SU-DHL-6 (cell line): Measurements from ENCODE around the gene AGAP1.

Experiments
- H2AFZ ChIP-seq: fragments of 200-600 bp; sonication (generic); 2 replicates; pipeline ENCODE4 v1.6.1; 2014; ENCODE audit warnings: low read depth, mild to moderate bottlenecking, moderate library complexity, mixed read lengths, antibody characterized with exemption, low read length; ENCODE audit not compliant: severe bottlenecking
- H3F3A ChIP-seq: fragments of 200-600 bp; shearing (Covaris generic); 2 replicates; pipeline ENCODE4 v1.6.0; 2016; ENCODE audit warnings: antibody characterized with exemption, mild to moderate bottlenecking; ENCODE audit not compliant: insufficient read depth
- H3K27ac ChIP-seq: fragments of 200-600 bp; sonication (generic); 2 replicates; pipeline ENCODE4 v1.5.1; 2016; ENCODE audit warnings: low read depth, mild to moderate bottlenecking, low read length, moderate library complexity, mixed read lengths
- H3K27me3 ChIP-seq: fragments of 200-600 bp; sonication (generic), shearing (Covaris generic); 2 replicates; pipeline ENCODE4 v1.6.0; 2014; ENCODE audit warnings: mild to moderate bottlenecking, low read length
- H3K36me3 ChIP-seq: fragments of 200-600 bp; sonication (generic); 2 replicates; pipeline ENCODE4 v1.6.1; 2014; ENCODE audit warnings: mild to moderate bottlenecking, low read length, mixed read lengths
- H3K4me2 ChIP-seq: fragments of 300-600, 200-600 bp; shearing (Covaris generic), sonication (generic); 2 replicates; pipeline ENCODE4 v1.6.0; 2014; ENCODE audit warnings: low read length, low read depth, mild to moderate bottlenecking; ENCODE audit not compliant: poor library complexity, severe bottlenecking
- H3K4me3 ChIP-seq: fragments of 200-600 bp; sonication (generic); 2 replicates; pipeline ENCODE4 v1.5.1; 2014; ENCODE audit warnings: antibody characterized with exemption, low read length, mild to moderate bottlenecking, mixed read lengths; ENCODE audit not compliant: insufficient read depth, poor library complexity, severe bottlenecking
- H3K79me2 ChIP-seq: fragments of 200-600 bp; sonication (generic); 2 replicates; pipeline ENCODE4 v1.6.1; 2014; ENCODE audit warnings: mild to moderate bottlenecking, low read length, moderate library complexity; ENCODE audit not compliant: insufficient read depth
- H3K9ac ChIP-seq: fragments of 200-600 bp; sonication (generic); 2 replicates; pipeline ENCODE4 v1.7.0; 2014; ENCODE audit warnings: mild to moderate bottlenecking, low read length
- H3K9me2 ChIP-seq: fragments of 200-600 bp; sonication (generic); replicated peaks from 2 replicates; pipeline ENCODE4 v1.6.1; 2014; ENCODE audit warnings: low read length; ENCODE audit not compliant: insufficient read depth
- H3K9me3 ChIP-seq: fragments of 200-600 bp; sonication (generic); 2 replicates; pipeline ENCODE4 v1.6.1; 2014; ENCODE audit warnings: low read length, mixed read lengths; ENCODE audit not compliant: insufficient read depth
- H4K20me1 ChIP-seq: fragments of 200-600 bp; sonication (generic); 2 replicates; pipeline ENCODE4 v1.6.1; 2014; ENCODE audit warnings: low read depth, mild to moderate bottlenecking, antibody characterized with exemption, low read length, moderate library complexity, mixed read lengths
- CTCF ChIP-seq: fragments of 200-600 bp; sonication (generic); IDR thresholded peaks from one replicate; pipeline ENCODE4 v1.5.1; 2017; ENCODE audit warnings: antibody characterized with exemption, mild to moderate bottlenecking, low read length, moderate library complexity; ENCODE audit not compliant: insufficient read depth, poor library complexity, severe bottlenecking
- EZH2phosphoT487 ChIP-seq: fragments of 200-600 bp; sonication (generic), shearing (Covaris generic); conservative IDR thresholded peaks from 2 replicates; pipeline ENCODE4 v1.6.1; 2018; ENCODE audit warnings: mild to moderate bottlenecking, antibody characterized with exemption, low read length, moderate library complexity, mixed read lengths

The AGAP1 gene

GRCh38 chr2:235698028-235698427 lies 204.2 kb downstream of the AGAP1 start:
- H3K4me3 ChIP-seq = no peak overlapping the region
- no peaks in the 10 kb centered on the region for H3K9me3 ChIP-seq
- no peaks in the 10 kb centered on the region for H4K20me1 ChIP-seq
- TF ChIP-seq CTCF = no peak
- no peak for TF ChIP-seq EZH2phosphoT487
- no peaks in the 10 kb centered on the region for H3K9me2 ChIP-seq
- no peaks in the 10 kb centered on the region for H3K27me3 ChIP-seq
- no peaks in the 10 kb centered on the region for H3K36me3 ChIP-seq
- no peak overlapping the region for H3K9ac ChIP-seq
- no peak overlapping the region for H2AFZ ChIP-seq
- no peak overlapping the region for H3K4me2 ChIP-seq
- H3K79me2 ChIP-seq = no peaks in the 10 kb centered on the region
- no peaks in the 10 kb centered on the region for H3F3A ChIP-seq
- no peak overlapping the region for H3K27ac ChIP-seq

- Histone ChIP-seq H3K27me3 (no peaks in the 10 kb centered on the region), H3K4me3 (no peak overlapping the region), H3K27ac (no peak overlapping the region), H3K9ac (no peak overlapping the region), H2AFZ (no peak overlapping the region), H3F3A (no peaks in the 10 kb centered on the region), H3K9me3 (no peaks in the 10 kb centered on the region), H3K4me2 (no peak overlapping the region), H3K9me2 (no peaks in the 10 kb centered on the region), H3K36me3 (no peaks in the 10 kb centered on the region), H4K20me1 (no peaks in the 10 kb centered on the region), H3K79me2 (no peaks in the 10 kb centered on the region)
- TF ChIP-seq CTCF (no peak), EZH2phosphoT487 (no peak)
Observed at GRCh38 chr2:235698491-235698890, 204.6 kb downstream of the AGAP1 start.

GRCh38 chr2:235699576-235699975 lies 205.7 kb downstream of the AGAP1 start:
- Histone ChIP-seq H3K36me3 (no peaks in the 10 kb centered on the region), H3K79me2 (no peaks in the 10 kb centered on the region), H3K9ac (no peak overlapping the region), H3K4me2 (no peak overlapping the region), H3K27me3 (no peaks in the 10 kb centered on the region), H4K20me1 (no peaks in the 10 kb centered on the region), H3K4me3 (no peak overlapping the region), H2AFZ (no peak overlapping the region), H3K27ac (no peak overlapping the region), H3K9me3 (no peaks in the 10 kb centered on the region), H3K9me2 (no peaks in the 10 kb centered on the region), H3F3A (no peaks in the 10 kb centered on the region)
- no peak for TF ChIP-seq EZH2phosphoT487
- no peak for TF ChIP-seq CTCF
